ENCODE measurements around the gene LAMA1. TPM values are rescaled to one million over a fixed set of nuclear protein-coding genes. Genes with fewer than 3 reads are reported as not detected.
"Not testable (repeated sequence)": the region's sequence is repeated elsewhere in the genome, so short reads cannot be mapped to it uniquely, and the experiment has no call there.

LAMA1 gene
- polyA plus RNA-seq, 10 donors, result 1.4 to 5.9 (median 3.9) TPM

DNA sequence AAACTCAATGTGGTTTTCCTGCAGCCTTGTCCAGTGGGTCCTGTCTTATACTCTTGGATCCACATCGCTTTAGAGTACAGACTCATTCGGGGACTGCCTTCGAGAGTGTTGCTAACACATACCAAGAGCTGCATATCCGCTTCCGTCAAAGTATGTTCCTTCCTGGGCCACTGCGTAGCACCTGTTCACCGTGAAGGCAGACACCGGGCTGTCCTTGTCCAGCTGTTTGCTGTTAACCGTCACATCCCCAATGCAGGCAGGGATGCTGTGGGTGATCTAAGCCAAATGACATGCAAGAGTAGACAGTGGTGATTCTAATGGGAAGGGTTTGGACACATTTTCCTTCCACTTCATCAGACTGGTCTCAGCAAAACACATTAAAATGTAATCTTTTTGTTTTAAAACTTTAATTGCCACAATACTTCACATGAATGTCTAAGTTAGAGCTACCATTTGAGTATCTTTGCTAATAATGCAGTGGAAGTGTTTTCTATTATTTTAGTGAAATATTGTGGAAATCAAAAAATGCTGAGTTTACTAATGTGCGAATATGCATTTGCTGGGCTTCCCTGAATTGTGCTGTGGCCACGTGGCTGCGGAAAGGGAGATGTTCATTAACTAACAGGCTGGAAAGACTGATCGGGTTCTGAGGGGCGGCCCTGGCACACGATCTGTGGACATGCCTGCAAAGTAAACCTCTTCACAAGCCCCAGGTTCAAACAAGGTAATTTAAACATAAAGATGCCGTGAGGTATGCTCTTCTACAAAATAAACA lies 169.1 kb downstream of the LAMA1 start:
- peak in 1 of 3 donors; percentile 10 for DNase-seq

DNA sequence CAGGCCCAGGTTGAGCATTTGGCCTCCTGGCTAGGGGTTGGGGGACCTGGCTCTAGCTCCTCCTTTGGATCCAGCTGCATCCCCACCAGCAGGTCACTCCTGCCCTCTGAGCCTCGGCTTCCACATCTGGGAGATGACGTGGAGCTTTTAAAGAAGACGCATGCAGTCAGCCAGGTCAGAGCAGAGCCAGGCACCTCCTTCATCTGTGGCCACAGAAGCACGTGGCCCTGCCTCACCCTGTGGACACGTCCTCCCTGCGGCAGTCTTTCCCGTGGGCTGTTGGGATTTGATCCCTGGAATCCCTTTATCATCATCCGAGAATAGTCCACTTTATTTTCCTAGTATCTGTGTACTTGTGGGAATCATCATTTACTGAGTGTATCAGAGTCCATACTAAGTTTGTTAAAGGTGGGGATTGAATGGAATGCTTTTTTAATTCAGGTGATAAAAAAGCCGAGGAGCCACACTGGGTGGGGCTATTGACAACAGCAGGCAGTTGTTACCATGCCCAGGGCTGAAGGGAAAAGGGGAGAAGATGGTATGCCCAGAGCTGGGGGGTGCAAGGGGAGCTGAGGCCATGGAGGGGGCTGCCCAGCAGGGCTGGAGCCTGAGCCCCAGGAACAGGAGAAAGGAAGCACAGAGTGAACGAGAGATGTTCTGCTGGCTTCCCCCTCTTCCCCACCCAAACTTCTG lies 170.1 kb downstream of the LAMA1 start:
- DNase-seq, result no peak

DNA sequence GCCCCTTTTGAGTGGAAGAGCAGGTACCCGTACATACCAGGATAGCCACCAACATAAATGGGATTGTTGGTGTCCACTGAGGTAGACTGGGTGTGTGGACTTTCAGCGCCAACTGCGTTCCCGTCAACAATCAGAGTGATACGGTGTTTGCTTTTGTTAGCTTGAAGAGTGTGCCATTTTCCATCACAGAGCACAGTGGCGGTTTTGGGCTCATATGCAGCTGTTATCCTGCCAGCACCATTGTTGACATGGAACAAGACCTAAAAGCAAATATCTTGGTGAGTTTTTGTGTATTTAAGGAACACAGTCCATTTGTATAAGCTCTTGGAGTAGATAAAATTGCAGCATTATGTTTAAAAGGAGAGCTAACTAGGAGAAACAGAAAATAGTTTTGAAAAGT lies 174.5 kb downstream of the LAMA1 start:
- no peak for DNase-seq

DNA sequence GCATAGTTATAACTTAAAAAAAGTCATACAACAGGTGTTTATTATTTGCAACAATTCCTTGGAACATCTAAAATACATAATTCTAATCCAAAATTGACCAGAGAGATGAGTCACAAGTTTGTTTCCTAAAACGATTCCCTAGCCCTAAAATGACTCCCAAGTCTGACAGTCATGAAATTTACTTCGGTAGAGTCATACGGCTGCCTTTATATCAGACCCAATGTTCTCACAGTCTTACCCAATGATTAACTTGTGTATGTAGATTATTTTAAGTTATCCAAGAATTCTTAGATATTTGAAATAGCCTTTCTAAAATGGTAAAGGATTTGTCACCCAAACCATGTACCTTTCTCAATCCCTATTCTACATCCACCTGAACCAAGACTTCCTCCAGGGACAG lies 174.9 kb downstream of the LAMA1 start:
- no peak for DNase-seq

DNA sequence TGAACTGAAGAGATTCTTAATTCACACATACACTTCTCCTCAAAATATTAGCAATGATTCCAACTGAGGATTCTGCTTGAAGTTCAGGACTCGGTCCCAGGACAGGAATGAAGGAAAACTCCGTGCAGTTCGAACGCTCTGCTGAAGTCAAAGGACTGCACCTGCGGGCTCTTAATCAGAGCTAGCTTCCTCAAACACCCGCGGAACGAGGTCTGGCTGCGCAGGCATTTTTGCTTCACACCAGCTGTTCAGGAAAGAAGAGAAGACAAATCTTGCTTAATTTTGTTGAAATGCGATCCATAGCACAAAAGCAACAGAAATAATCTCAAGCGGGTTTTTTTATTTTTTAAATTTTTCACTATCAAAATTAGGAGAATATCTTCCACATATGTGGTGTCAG lies 175.6 kb downstream of the LAMA1 start:
- no peak for DNase-seq

DNA sequence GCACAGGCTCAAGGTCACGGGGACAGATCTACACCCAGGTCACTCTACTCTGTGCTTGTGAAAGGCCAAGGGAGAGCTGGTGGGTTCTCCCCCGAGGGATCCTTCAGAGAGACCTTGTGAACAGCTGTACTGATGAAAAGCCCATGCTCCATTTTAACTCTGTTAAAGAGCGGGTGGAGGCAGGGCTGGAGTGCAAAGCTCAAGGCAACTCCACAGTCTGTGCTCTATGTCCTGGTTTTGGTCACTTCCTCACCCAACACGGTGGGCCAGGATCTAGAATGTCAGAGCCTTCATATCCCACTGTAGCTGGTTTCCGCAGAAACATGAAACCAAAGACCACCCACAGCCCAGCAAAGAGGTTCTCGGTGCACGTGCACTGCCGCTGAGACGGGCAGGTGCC lies 177.1 kb downstream of the LAMA1 start:
- no peak for DNase-seq

DNA sequence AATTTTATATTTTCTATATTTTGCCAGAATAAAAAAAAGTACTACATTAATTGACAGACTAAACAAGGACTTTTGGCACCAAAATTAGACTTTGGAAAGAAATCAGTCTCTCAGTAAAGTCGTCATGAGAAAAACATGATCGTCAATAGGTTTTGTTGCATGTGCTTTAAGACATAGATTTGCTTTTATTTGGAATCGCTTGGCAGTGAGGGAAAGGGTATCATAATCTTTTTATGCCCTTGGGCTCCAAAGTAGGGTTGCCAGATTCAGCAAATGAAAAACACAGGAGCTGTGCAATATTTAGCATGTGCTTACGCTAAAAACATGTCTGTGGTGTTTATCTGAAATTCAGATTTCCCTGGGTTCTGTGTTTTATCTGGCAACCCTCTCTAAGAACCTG lies 177.6 kb downstream of the LAMA1 start:
- DNase-seq, result peak in 1 of 3 donors; percentile 22

DNA sequence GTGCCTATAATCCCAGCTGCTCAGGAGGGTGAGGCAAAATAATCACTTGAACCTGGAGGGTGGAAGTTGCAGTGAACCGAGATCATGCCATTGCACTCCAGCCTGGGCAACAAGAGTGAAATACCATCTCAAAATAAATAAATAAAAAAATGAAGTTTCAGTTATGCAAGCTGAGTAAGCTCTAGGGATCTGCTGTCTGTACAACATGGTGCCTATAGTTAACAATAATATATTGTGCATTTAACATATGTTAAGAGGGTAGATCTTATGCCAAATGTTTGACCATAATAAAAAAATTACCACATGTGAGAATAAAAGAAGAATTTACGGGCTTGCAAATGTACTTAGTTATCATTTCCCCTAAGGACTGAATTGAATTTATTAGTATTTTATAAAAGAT lies 179.2 kb downstream of the LAMA1 start:
- DNase-seq, result not testable (repeated sequence)

DNA sequence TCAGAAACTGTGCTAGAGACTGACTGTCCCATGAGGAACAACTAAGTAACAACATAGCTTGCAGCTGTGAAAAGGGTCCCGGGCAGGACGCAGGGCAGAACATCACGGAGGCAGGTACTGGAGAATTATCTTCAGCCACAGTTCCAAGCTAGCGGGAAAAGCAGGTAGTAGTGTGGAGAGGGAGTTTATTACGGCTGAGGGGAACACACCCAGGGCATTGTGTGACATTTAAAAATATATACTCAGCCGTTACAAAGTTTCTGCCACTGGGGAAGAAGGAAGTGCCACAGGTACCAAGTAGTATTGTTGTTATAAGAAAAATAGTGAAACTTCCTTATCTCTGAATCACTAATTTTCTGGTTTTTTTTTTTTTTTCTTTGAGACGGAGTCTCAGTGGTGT lies 179.6 kb downstream of the LAMA1 start:
- no peak for DNase-seq

DNA sequence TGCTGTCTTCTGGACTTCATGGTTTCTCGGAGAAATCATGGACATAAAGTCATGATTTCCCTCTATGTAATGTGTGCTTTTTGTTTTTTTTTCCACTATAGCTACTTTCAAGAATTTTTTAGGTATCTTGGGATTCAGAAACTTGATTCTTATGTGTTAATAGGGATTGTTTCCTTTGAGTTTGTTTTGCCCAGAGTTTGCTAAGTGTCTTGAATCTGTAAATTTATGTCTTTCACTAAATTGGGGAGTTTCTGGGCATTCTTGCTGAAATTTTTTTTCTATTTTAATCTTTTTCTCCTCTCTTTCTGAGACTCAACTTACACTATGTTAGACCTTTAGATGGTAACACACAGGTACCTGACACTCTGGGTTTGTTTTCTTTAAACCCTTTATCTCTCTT lies 182.7 kb downstream of the LAMA1 start:
- DNase-seq, result no peak

DNA sequence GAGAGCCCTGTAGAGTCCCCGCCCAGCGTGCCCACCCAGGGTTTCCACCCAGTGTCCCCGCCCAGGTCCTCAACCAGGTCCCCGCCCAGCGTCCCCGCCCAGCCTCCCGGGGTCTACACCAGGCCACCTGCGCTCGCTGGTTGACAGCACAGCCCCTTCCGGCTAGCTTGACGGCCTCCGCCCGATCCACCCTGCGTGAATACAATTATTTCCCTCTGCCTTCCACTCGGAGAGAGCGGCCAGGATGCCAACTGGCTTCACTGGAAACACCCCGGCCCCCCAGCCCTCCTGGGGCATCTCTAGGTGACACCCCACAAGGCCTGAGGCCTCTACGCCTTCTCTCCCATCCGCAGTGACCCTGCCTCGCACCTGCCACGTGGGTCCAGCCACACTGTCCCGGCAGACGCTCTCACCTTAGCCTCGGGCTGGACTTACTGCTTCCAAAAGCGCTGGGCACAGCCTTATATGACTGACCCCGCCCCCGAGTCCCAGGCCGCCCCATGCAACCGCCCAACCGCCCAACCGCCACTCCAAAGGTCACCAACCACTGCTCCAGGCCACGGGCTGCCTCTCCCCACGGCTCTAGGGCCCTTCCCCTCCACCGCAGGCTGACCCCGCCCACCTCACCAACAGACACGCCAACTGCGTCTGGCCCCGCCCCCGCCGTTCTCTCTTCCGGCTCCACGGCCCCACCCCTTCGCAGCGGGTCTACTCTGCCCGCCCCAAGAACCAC lies 188.1 kb downstream of the LAMA1 start:
- DNase-seq, result no peak

DNA sequence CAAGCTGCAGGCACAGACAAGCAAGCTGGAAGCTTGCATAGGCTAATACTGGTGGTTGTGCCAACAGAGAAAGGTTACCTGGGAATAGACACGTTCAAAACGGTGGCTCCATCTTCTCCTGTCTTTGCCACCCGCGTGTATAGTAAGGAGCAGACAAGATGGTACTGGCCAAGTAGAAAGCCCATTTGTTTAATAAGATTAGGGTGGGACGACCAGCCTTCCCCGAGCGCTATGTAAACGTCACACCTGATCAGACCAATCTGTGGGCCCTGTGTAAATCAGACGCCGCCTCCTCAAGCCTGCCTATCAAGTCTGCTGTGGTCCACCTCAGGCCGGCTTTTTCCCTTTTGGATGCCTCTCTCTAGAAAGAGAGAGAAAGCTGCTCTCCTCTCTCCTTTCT lies 189.2 kb downstream of the LAMA1 start:
- no peak for DNase-seq

DNA sequence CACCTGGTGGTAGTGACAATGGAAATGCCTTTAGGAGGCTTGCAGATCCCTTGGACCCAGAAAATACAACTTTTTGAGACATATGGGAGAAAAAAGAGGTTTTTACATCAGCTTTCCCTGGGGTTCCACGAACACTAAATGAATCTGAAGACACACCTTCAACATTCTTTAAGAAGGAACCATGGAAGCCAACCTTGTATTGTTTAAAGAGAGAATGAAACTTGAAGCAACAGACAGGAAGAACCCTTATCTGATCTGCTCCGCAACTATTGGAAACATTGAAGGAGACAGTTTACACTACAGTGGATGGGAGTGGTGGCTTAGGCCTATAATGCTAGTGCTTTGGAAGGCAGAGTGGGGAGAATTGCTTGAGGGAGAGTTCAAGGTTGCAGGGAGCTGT lies 190.4 kb downstream of the LAMA1 start:
- no peak for DNase-seq

DNA sequence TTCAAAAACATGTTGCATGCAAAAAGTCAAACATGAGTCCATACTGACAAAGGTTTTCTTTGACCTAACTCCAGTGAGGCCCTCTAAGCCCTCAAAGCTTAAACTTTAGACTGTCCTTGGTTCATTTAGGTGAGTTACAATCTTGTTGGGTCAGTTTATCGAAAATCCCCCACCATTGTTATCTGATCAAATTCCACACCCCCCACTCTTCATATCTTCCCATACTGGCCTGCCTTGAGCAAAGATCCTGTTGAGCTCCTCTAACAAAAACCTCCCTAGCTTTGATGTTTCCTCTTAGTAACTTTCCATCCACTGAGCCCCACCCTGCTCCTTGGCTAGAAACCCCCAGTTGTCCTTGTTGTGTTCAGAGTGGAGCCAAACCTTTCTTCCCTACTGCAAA lies 194.4 kb downstream of the LAMA1 start:
- no peak for DNase-seq

DNA sequence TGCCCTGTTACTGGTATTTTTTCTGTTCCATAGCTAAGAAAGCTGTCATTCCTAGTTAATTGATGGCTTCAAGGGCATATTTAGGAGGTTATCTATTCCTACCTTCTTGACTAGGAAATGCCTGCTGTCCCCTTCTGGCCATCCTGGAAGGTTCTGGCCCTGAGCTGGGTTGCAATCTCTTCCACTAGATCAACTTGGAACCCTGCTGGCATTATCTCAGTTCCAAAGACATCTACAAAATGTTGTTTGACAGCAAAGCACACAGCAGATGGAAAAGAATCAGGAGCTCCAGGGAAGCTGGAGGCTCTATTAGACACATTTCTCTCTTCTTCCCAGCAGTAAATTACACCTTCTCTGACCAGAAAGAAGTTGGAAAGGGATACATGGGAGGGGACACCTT lies 196.0 kb downstream of the LAMA1 start:
- no peak for DNase-seq

DNA sequence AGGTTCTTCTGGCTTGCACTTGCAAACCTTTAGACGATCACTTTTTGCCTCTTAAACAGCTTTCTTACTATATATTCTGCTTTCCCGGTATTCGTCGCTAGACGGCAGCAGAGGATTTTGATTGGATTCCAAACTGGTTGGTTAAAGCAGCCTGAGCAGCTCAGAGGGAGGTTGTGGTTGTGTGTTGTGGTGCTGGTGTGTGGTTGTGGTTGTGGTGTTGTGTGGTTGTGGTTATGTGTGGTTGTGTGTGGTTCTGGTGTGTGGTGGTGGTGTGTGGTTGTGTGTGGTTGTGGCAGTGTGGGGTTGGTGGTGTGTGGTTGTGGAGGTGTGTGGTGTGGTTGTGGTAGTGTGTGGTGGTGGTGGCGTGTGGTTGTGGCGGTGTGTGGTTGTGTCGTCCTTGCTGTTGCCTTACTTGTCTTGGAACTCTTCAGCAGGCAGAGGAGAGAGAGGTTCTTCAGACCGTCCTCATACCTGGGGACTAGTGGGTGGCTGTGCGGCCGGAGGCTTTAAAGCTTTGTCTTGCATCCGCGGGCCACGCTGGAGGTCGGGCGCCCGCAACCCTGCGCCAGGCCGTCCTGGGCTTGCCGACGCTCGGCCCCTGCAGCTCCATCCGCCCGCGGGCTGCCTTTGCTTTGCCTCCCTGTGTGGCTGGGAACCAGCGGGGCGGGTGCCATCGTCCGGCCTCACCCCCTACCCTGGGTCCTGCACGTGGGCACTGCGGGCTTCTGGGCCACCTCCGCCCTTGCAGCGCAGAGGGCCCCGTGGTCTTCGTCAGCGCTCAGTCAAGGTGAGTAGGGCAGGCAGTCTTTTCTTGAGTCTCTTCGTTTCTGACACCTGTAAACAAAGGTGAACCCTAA lies 197.3 kb downstream of the LAMA1 start:
- peak; percentile 38 to 72 (median 59) for DNase-seq

DNA sequence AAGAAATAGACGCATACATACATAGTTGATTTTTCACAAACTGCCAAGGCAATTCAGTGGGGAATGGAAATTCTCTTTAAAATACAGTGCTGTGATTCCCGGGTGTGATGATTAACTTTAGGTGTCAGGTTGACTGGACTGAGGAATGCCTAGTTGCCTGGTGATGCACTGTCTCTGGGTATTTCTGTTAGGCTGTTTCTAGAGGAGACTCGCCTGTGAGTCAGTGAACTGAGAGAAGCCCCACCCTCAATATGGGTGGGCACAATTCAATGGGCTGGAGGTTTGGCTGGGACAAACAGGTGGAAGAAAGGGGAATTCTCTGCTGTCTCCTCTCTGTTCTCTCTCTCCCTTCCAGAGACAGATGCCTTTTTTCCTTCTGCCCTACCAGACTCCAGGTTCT lies 200.5 kb downstream of the LAMA1 start:
- DNase-seq, result no peak

DNA sequence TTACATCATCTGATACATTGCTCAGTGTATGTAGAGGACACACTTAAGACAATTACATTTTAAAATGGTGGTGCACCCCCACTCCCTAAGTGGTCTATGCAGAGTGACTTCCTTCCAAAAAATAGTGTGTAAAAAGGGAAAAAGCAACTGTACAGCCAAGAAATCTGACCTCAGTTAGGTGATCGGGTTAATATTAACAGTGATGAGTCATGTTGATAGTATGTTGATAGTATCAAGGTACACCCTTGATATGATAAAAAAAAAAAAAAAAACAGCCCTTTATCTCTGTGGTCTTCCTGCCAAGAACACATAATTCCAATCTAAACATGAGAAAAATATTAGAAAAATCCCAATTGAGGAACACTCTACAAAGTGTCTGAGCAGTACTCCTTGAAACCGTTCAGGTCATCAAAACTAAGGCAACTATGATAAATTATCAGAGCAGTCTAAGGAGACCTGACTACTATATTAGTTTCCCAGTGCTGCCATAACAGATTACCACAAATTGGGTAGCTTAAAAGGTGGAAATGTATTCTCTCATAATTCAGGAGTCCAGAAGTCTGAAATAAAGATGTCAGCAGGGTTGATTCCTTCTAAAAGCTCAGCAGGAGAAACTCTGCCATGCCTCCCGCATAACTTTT lies 216.2 kb downstream of the LAMA1 start:
- no peak for DNase-seq

DNA sequence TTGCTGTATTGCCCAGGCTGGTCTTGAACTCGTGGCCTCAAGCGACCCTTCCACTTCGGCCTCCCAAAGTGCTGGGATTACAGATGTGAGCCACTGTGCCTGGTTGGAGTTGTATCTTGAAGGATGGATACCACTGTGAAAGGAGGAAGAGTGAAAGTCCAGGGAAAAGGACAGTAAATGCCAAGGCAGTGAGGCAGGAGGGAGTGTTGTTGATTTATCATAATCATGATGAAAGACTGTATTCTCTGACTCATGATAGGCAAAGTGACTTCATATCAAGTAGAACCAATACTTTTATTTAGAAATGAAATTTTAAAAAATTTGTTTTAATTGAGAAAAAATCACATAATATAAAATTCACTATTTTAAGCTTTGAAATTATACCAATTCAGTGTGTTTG lies 225.8 kb downstream of the LAMA1 start:
- no peak for DNase-seq

Measured in muscle of back (tissue), 11 donors.